GM19043 (cell line): ENCODE results near the gene KCNC4.

Experiments used
- ATAC-seq: cut with Tn5 transposase; IDR thresholded peaks from one replicate; pipeline ENCODE4 v1.9.1; 2021; ENCODE audit warnings: low read depth; ENCODE audit not compliant: unreplicated experiment

Gene KCNC4

DNA sequence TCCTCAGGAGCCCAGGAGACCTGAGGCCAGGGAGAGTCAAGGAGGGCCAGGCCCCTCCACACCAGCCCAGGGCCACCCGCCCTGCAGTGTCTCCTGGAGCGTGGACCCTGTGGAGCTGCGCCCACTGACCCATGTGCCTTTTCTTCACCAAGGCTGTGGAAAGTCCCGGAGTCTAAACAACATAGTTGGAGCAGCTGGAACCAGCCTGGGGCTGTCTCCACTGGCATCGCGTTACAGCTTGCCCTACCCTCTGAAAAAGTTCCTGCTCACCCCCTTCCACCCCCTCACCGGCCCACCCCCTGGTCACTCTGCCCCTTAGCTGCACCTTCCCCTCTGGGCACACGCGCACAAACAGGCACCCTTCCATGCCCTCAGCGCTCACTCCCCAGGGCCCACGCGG, 18.3 kb downstream of the KCNC4 start:
- ATAC-seq: no peak

DNA sequence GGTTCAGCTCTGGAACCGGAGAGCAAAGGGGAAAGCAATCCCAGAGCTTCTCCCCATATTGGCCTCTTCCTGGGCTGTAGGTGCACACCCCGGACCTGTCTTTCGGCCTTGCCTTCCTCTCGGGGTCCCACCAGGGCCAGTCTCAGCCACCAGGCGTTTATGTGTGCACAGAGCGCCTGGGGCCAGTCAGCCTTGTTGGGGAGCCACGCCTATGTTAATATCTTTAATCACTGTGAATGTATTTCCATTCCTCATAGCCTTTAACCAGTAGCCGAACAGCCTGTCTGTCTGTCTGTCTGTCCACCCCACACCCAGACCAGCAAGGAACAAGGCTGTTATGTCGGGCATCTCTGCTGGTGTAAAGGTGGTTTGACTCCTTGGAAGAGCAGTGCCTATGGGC, 18.8 kb downstream of the KCNC4 start:
- no peak for ATAC-seq

DNA sequence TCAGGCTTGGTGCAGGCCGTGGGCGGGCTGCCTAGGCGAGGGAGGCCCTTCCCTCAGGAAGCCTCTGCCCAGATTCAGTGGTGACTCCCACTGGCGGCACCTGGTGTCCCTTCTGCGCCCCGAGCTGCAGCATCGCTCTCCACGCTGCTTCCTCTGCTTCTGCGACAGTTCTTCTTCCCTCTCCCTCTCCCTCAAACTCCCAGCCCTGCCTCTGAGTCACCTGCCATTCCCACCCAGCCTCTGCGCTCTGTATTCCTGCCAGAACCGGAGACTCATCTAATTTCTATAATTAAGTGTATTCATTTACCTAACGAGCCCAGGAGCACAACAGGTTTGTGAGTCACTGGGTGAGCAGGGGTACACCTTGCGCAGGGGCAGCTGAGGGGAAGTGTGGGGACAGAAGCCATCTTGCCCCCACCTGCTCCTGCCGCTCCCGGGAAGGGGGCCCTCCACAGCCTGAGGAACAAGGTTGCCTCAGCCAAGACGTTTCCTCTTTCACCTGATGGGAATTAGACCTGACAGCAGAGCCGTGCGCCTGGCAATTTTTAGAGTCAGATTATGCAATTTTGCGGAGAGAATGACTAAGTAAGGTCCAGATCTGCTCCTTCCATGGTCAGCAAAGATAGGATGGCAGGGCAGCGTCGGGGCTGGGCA, 19.4 kb downstream of the KCNC4 start:
- no peak for ATAC-seq

DNA sequence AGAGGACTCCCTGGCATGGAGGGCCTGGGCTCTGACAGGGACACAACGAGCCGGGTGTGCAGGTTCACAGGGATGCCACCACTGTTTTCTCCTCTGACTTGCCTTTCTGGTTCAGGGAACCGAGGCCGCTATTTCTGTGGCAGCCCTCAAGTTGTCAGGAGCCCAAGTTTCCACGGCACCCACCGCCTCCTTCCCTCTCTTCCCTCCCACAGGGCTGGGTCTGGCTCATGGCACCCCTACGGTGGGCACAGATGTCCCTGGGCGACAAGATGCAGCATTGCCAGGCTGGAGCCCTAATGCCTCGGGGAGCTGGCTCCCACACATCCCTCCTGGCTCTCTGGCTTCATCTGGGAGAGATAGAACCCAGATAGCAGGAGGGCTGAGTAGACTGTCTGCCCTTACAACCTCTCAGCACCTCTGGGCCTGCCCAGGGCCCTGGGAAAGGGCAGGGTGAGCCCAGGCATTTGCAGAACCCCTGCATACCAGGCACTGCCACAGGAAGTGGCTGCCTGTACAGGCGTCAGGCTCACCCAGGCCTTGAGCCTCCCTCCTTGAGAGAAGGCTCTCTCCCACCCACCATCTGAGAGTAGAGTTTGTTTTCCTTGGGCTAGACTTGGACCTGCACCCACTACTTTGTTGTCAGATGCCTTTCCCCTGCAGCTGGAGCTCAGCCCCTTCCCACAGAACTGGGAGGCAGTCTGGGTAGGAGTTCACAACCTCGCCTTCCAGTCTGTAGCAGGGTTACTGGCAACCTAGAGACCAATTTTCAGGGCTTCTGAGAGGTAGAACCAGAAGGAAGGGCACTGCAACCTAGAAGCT, 20.5 kb downstream of the KCNC4 start:
- ATAC-seq: no peak

DNA sequence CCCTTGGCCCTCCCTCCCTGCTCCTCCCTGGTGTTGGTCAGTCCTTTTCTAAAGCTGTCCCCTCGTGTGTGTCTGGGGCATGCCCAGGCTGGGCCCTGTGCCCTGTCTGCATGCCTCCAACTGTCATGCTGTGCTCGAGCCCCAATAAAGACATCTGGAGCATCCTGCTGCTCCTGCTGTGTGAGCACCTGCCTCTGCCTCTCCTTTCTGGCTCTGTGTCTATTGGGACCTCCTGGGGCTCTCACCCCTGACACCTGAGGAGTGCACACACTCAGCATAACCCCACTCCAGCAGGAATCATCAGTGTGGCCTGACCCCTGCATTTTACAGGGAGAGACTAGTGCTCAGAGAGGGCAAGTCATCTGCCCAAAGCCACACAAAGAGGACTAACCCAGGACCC, 23.7 kb downstream of the KCNC4 start:
- ATAC-seq: no peak

DNA sequence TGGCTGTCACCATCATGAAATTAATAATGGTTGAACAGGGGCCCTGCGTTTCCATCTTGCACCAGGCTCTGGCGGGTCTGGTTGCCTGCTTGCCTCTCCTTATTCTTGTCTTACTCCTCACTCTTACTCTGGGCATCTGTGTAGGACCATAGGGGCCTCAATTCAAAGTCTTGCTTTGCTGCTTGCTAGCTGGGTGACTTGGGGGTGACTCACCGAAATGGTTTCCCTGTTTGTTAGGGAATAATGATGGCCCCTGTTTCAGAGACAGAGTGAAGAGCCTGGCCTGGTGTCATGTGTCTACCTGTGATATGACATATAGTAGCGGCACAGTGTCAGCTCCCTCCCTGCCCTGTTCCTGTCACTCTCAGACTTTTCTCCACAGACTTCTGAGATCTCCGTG, 24.6 kb downstream of the KCNC4 start:
- no peak for ATAC-seq

DNA sequence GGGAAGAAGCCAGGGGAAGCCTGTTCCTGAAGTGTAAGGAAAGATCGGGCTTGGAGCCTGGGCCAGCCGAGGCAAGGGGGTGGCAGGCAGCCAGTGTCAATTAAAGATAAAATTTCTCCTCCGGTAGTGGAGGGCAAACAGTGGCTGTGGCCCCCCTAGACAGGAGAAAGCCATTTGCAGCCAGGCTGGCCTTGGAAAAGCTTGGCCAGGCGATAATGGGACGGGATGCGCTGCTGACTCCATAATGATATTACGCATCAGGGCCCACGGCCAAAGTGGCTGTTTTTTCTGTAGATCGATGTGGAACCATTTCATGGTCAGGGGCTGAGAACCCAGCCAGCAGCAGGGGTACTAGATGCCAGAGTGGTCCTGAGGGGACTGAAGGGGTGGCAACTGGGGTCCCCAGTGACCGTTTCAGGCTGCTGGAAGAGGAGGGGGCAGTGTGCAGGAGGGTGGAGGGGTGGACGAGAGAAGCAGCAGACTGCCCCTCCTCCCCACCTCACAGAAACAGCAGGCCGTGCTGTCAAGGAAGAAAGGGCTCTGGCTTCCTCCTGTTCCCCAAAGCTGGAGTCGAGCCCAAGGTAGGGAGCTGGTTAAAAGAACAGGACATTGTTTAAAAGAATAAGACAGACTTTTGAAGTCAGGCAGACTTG, 25.2 kb downstream of the KCNC4 start:
- no peak for ATAC-seq

DNA sequence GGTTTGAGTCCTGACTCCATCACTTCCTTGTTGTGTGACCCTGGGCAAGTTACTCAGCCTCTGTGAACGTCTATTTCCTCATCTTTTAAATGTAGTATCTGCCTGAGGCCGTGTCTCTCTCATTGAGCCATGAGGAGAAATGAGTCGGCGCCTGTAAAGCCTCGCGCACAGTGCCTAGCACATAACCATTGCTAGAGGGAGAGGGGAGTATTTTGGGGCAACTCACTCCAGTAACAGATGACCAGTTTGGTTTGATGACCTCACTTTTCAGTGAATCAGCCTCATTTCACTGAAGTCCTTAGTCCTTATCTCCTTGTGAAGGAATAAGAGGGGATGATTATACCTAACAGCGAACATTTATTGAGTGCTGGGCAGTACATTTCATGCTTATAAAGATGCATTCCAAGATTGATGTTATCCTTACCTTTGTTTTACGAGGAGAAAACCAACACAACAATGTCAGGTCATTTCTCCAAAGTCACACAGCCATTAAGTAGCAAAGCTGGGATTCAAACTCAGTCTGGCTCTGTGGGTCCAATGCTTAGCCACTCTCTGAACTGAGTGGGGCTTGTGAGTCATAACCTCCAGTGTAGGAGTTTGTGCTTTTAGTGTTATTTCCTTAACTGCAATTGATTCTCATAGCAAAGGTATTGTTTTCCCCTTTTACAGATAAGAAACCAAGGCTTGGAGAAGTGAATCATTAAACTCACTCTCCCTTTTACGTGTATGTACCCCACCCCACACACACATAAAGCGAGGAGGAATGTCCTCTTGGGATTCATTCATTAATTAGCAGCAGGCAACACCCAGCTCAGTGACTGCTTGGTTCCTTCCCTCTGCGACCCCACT, 25.9 kb downstream of the KCNC4 start:
- ATAC-seq: no peak

DNA sequence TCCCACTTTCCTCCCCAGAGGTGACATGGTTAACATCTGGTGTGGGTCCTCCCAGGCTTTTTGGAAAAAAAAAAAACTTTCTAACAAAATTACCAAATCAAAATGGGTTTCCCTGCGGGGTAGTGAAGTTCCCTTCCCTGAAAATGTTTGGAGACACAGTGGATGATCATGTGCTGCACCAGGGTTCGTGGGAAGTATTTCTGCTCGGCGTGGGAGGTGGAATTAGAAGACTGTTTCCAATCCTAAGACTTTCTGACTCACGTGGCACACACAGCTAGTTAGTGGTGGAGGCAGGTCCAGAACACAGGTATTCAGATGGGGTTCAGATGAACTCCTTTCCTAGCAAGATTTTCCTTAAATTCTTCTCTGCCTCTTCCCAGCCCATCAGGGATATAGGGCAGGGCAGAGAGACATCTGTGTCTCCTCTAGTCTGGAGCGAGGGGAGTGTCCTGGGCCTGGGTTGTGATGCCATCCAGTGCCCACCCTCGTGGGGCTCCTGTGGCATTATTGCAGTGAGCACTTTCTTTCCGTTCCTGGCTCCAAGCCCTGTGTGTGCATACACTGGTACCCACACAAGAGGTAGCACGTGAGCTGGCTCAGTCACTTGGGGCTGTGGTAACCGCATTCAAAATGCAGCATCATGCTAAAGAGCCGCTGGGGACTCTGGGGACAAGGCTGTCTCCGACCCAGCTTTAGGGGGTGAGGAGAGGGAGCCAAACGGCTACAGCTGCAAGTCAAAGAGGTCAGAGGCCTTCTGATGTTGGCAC, 27.5 kb downstream of the KCNC4 start:
- ATAC-seq: no peak

DNA sequence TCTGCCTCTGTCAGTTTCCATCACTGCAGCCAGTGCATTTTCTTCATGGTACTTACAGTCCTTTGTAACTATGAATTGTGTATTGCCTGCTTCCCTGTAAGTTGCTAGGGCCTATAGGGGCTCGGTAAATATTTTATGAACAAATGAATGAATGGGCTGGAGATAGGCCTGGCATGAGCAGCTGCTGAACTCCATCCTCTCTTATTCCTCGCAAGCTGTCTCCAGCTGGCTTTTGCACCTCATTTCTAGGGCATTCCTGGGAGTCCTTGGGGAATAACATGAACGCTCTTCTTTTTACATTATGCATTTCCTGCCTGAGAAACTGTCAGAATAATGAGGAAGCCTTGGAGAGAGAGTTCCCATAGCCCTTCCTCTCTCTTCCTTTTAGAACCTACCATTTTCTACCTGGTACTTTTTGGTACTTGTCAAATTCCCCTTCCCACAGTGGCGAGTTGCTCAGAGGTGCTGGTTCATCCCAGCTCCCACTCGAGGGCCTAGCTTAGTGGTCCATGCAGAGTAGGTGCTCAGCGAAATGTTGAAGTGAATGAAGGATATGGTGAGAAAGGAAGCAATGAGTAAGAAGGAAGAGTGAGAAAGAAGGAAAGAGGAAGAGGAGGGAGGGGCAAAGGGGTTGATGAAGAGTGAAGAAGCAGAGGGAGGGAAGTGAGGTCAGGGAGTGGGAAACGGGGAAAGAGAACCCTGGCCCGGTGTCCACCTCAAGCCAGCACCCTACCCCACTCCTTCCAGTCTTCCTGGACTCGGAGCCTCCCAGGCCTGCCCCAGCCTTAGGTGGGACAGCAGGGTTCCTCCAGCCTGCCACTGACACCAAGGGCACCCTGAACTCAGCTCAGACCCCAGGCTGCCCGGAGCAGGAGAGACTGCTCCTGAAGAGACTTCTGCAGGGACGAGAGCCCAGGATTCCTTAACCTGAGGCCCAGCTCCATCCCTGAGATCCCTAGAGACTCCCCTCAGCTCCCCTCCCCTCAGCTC, 29.6 kb downstream of the KCNC4 start:
- no peak for ATAC-seq

DNA sequence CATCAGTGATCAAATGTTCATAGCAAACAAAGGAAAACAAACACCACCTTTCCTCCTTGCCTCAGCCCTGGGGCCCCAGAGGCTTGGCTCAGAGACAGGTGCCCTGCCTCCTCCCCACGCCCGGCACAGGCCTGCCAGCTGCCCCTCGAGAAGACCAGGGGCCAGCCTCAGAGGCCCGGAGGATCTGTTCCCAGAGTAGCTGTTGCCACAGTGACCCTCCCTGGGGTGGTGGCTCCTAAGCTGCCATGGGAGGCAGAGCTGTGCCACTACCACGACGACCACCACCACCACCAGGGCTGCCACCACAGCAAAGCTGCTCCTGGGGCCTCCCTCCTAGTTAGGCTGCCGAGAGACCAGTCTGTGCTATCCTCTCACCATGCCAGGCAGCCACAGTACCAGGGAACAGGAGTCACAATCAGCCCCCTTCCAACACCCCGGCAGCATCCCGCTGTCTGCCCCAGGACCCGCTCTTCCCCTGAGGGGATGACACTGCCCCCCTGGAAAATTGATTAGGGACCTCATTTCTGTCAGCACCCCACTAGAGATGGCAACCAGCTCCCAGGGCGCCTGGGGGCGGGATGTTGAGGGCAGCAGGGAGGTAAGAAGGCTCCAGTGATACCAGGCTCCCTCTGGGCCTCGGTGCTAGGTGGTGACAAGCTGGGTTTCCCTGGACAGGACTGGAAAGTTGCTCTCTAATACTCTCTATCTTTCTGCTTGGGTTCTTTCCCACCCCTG, 30.5 kb downstream of the KCNC4 start:
- no peak for ATAC-seq

DNA sequence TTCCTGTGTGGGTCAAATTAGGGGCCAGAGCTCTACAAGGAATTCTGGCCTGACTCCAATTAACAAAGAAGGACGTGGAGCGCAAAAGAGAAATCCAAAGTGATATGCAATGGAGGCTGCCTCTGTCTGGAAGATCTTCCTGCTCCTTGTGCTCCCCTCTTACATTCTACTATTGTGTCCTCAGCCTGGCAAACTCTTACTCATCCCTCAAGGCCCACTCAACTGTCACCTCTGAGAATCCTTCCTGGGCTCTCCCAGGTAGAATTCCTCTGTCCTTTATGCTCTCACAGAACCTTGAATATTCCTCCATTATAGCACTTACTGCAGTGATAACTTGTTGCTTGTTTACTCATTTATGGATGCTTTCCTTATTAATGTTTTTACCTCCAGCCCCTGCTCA, 31.4 kb downstream of the KCNC4 start:
- no peak for ATAC-seq

DNA sequence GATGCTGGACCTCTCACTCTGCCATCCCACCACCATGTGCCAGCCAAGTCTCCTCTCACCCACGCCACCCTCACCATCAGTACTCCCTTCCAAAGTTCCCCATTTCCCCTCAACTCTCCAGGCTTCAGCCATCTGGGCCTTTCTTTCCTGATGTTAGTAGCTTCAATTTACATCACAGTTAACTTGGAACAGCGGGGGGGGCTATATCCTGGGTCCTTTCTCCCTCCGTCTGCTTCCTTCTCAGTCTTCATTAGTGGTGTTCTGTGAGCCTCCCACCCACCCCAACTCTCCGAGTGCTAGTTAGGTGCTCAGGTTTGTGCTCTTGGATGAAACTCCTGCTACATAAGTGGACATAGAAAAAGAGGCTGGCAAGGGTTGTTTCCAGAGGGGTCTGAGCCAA, 31.9 kb downstream of the KCNC4 start:
- ATAC-seq: no peak

DNA sequence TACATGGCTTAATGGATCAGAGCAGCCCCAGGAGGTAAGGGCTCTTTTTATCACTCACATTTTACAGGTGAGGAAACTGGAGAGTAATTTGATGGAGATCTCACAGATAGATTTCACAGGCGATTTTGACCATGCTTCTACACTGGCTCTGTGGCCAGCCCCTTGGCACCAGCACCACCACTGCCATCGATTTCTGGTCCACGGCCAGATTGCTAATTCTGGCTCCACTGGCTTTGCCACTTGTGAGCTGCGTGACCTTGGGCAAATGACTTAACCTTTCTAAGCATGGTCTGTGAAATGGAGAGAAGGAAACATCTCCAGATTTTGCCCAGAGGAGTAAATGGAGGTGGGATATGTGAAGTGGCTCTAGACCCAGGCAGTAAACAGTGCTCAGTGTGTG, 32.6 kb downstream of the KCNC4 start:
- no peak for ATAC-seq

DNA sequence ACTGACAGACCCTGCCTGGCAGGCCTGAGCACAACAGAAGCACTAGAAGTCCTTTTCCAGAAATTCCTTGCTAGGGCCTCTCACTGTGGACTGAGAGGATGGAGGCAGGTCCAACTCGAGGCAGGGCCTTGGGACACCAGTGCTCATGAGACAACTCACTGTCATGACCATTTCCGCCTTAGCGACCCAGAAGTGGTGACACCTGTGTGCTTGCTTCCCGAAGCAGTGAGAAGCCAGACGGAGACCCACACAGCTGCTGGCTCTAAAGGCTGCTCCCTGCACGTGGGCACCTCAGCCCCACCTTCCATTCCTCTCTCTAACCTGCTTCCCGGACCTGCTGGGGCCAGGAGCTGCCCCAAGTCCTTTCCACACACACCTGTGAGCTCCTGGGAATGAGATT, 33.0 kb downstream of the KCNC4 start:
- no peak for ATAC-seq

DNA sequence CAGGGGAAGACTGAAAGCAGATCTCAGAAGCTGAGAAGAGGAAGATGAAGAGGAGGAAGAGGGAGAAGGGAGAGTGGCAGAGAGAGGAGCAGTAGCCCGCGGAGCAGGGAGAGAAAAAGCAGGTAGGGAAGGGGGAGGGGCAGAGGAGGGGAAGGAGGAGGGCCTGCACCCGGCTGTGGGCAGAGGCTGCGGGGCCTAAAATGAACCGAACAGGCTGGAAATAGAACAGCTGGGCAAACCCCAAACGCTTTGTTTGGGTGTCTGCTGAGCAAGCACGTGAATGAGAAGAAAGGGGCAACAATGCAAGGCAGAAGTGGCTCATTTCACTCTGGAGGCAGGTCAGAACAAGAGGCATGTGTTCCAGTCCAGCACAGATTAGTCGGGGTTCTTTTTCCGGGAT, 33.5 kb downstream of the KCNC4 start:
- no peak for ATAC-seq

DNA sequence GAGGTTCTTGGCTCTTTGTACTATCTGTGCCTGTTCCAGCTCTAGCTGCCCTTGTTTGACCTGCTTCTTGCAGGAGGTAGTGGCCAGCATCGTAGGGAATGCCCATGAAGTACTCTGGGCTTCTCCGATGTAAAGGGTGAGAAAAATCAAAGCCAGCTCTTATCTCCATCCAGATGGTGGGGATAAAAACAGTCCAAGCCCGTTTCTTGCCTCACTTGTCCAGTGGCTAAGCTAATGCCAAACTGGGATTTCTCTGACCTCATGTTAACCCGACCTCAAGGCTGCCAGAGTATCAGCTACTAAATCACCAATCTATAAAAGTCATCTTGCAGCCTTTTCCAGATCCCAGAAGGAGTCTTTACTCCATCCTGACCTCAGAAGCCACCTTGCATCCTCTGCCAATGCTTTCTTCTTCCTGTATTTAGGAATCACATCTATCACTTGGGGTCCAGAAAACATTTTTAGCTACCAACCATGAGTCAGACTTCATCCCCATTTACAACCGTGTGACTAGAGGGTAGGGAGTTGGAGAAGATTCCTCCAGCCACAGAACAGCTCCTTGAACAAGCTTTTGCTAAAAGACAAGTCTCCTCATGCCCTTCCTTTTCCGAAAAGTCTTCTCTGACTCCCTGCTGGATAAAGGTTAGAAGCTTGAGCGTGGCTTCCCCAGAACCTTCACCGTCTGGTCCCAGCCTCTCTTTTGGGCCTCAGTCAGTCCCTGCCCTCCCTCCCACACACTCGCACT, 35.9 kb downstream of the KCNC4 start:
- no peak for ATAC-seq

DNA sequence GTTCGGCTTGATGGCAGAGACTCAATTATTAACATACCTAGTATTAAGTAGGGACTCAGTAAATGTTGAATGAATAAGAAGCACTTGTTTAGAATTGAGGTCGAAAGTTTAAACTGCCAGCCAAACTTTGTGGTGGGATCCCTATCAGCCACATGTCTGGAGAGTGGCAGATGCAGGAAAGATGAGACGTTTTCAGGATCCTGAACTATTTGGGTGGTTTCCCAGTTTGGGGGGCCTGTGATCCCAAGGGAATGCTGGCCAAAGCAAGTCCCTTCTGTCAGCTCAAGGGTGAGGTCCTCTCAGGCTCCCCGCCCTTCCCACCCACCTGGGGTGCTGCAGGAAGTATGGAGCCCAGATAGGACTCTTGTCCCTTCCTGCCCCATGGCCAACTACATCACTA, 38.6 kb downstream of the KCNC4 start:
- ATAC-seq: no peak
